Neuronal stem cell (in vitro differentiated cells): Measurements from ENCODE around the gene ITSN2.

Experiments
- DNase-seq: peaks from one replicate; pipeline ENCODE4 v3.0.0-alpha.2; 2013; ENCODE audit warnings: low spot score
- H2AFZ ChIP-seq: one replicate; pipeline ENCODE4 v1.6.1; 2013; ENCODE audit warnings: mild to moderate bottlenecking, low read length, inconsistent platforms
- H2AK5ac ChIP-seq: 2 replicates; pipeline ENCODE4 v1.6.1; 2013; ENCODE audit warnings: low read depth, mild to moderate bottlenecking, inconsistent platforms, low read length, moderate library complexity, mixed read lengths
- H2BK120ac ChIP-seq: 2 replicates; pipeline ENCODE4 v1.6.1; 2013; ENCODE audit warnings: low read depth, mild to moderate bottlenecking, inconsistent platforms, low read length, moderate library complexity, mixed read lengths
- H2BK12ac ChIP-seq: one replicate; pipeline ENCODE4 v1.6.1; 2013; ENCODE audit warnings: low read length, inconsistent platforms
- H2BK15ac ChIP-seq: 2 replicates; pipeline ENCODE4 v1.6.1; 2013; ENCODE audit warnings: mild to moderate bottlenecking, low read length, inconsistent platforms, mixed read lengths
- H2BK5ac ChIP-seq: one replicate; pipeline ENCODE4 v1.6.1; 2013; ENCODE audit warnings: inconsistent platforms, mild to moderate bottlenecking, low read length, moderate library complexity
- H3K14ac ChIP-seq: one replicate; pipeline ENCODE4 v1.6.1; 2013; ENCODE audit warnings: low read length, inconsistent platforms
- H3K18ac ChIP-seq: 2 replicates; pipeline ENCODE4 v1.6.1; 2013; ENCODE audit warnings: low read length, inconsistent platforms
- H3K23ac ChIP-seq: 2 replicates; pipeline ENCODE4 v1.6.1; 2013; ENCODE audit warnings: low read depth, mild to moderate bottlenecking, mixed read lengths, low read length, inconsistent platforms; ENCODE audit not compliant: poor library complexity
- H3K27ac ChIP-seq: replicated peaks from 3 replicates; pipeline ENCODE4 v1.5.1; 2013; ENCODE audit warnings: low read length, inconsistent platforms
- H3K27me3 ChIP-seq, 3 experiments: 2 replicates each; pipeline ENCODE4 v1.6.1; 2013; ENCODE audit warnings: low read length in 3 of 3, mild to moderate bottlenecking in 2 of 3, inconsistent platforms in 1 of 3, low read depth in 1 of 3, mixed read lengths in 1 of 3, moderate library complexity in 1 of 3; ENCODE audit not compliant: control insufficient read depth in 3 of 3, insufficient read depth in 3 of 3
- H3K36me3 ChIP-seq, 2 donors: replicated peaks in 1 of 2; 2 replicates each; pipeline ENCODE4 v1.6.1; 2013; ENCODE audit warnings: low read length in 2 of 2; ENCODE audit not compliant: control insufficient read depth in 2 of 2, insufficient read depth in 2 of 2
- H3K4ac ChIP-seq: 2 replicates; pipeline ENCODE4 v1.6.1; 2013; ENCODE audit warnings: inconsistent platforms, mild to moderate bottlenecking, low read length, moderate library complexity
- H3K4me1 ChIP-seq, 2 donors: 1 replicate in 1 of 2; 2 replicates in 1 of 2; pipeline ENCODE4 v1.6.1; 2013; ENCODE audit warnings: low read length in 2 of 2, low read depth in 1 of 2; ENCODE audit not compliant: control insufficient read depth in 2 of 2, insufficient read depth in 1 of 2
- H3K4me2 ChIP-seq: one replicate; pipeline ENCODE4 v1.6.1; 2013; ENCODE audit warnings: mild to moderate bottlenecking, low read length, inconsistent platforms; ENCODE audit not compliant: insufficient read depth, poor library complexity, severe bottlenecking
- H3K4me3 ChIP-seq, 2 donors: 2 replicates each; pipeline ENCODE4 v1.5.1; 2013; ENCODE audit warnings: low read length in 2 of 2, mild to moderate bottlenecking in 2 of 2, inconsistent platforms in 1 of 2, moderate library complexity in 1 of 2
- H3K79me1 ChIP-seq: one replicate; pipeline ENCODE4 v1.6.1; 2013; ENCODE audit warnings: low read depth, mild to moderate bottlenecking, inconsistent platforms, low read length, moderate library complexity
- H3K9ac ChIP-seq: one replicate; pipeline ENCODE4 v1.6.1; 2013; ENCODE audit warnings: mild to moderate bottlenecking, low read depth, low read length, inconsistent platforms; ENCODE audit not compliant: poor library complexity
- H3K9me3 ChIP-seq, 2 donors: replicated peaks in 1 of 2; 2 replicates each; pipeline versions ENCODE3 to v1.6.1; 2013; ENCODE audit warnings: low read length in 2 of 2, mild to moderate bottlenecking in 2 of 2, inconsistent platforms in 1 of 2, low read depth in 1 of 2, mixed read lengths in 1 of 2, moderate library complexity in 1 of 2; ENCODE audit not compliant: control insufficient read depth in 2 of 2, insufficient read depth in 1 of 2
- H4K8ac ChIP-seq: one replicate; pipeline ENCODE4 v1.6.1; 2013; ENCODE audit warnings: low read depth, mild to moderate bottlenecking, inconsistent platforms, low read length, moderate library complexity
- H4K91ac ChIP-seq: one replicate; pipeline ENCODE4 v1.6.1; 2013; ENCODE audit warnings: low read length, low read depth, mild to moderate bottlenecking, inconsistent platforms; ENCODE audit not compliant: poor library complexity
- WGBS, 2 donors: extraction: QIAGEN DNeasy Blood & Tissue Kit; methylation state at CpG; one replicate each; pipeline ENCODE4 v1.1.7; 2013; ENCODE audit warnings: missing lambda C conversion rate in 2 of 2, mixed read lengths in 1 of 2; ENCODE audit not compliant: insufficient read length in 2 of 2, insufficient replicate concordance in 1 of 2; ENCODE audit errors: extremely low coverage in 2 of 2; 5-methylcytosine and 5-hydroxymethylcytosine counted together

ITSN2 gene

GRCh38 chr2:24214880-24215279, 145.5 kb downstream of the ITSN2 start:
- Histone ChIP-seq H3K23ac (no peak overlapping the region), H2BK12ac (no peak overlapping the region), H4K91ac (no peak overlapping the region), H3K4ac (no peak overlapping the region), H3K79me1 (peaks cover 1% of the 10 kb centered on the region), H2AK5ac (no peak overlapping the region), H3K14ac (no peak overlapping the region), H3K9ac (no peak overlapping the region), H2AFZ (no peak overlapping the region), H3K27me3 (no peaks in the 10 kb centered on the region), H2BK120ac (no peak overlapping the region), H3K4me1 (peaks cover 0 to 2% of the 10 kb centered on the region in 2 donors), H3K9me3 (no peaks in the 10 kb centered on the region), H3K27ac (no peak overlapping the region), H3K4me3 (no peak overlapping the region), H3K4me2 (no peak overlapping the region), H4K8ac (no peak overlapping the region), H3K36me3 (no peaks in the 10 kb centered on the region), H2BK5ac (no peak overlapping the region), H2BK15ac (no peak overlapping the region), H3K18ac (no peak overlapping the region)
- no peak for DNase-seq
- WGBS, 2 donors, result no CpG with 5 or more reads among the region's 3 CpGs

- Histone ChIP-seq H2AK5ac (no peak overlapping the region), H2BK15ac (no peak overlapping the region), H3K4me1 (peaks cover 0 to 2% of the 10 kb centered on the region in 2 donors), H4K8ac (no peak overlapping the region), H3K36me3 (peaks cover 0 to 4% of the 10 kb centered on the region in 2 donors), H3K18ac (no peak overlapping the region), H2AFZ (no peak overlapping the region), H3K79me1 (peaks cover 1% of the 10 kb centered on the region), H3K4me3 (no peak overlapping the region), H3K14ac (no peak overlapping the region), H3K27me3 (no peaks in the 10 kb centered on the region), H2BK120ac (no peak overlapping the region), H2BK5ac (no peak overlapping the region), H3K27ac (no peak overlapping the region), H3K23ac (no peak overlapping the region), H3K9me3 (no peaks in the 10 kb centered on the region), H3K4ac (no peak overlapping the region), H2BK12ac (no peak overlapping the region), H3K9ac (no peak overlapping the region), H3K4me2 (no peak overlapping the region), H4K91ac (no peak overlapping the region)
- no peak for DNase-seq
- WGBS, 2 donors, result no CpG with 5 or more reads among the region's 7 CpGs
Observed at GRCh38 chr2:24211408-24211807, 148.9 kb downstream of the ITSN2 start.

- no peak overlapping the region for H2AFZ ChIP-seq
- no peak for DNase-seq
- no CpG with 5 or more reads among the region's 21 CpGs for WGBS, 2 donors
- peaks cover 1% of the 10 kb centered on the region for H3K79me1 ChIP-seq
- no peak overlapping the region for H3K18ac ChIP-seq
- no peak overlapping the region for H3K4ac ChIP-seq
- H2AK5ac ChIP-seq, result no peak overlapping the region
- no peak overlapping the region for H3K23ac ChIP-seq
- no peak overlapping the region for H3K4me3 ChIP-seq
- peaks cover 0 to 2% of the 10 kb centered on the region in 2 donors for H3K4me1 ChIP-seq
- no peak overlapping the region for H3K9ac ChIP-seq
- H3K36me3 ChIP-seq, result peaks cover 0 to 4% of the 10 kb centered on the region in 2 donors
- H2BK5ac ChIP-seq, result no peak overlapping the region
- no peak overlapping the region for H2BK15ac ChIP-seq
- no peak overlapping the region for H2BK12ac ChIP-seq
- H3K27me3 ChIP-seq, result no peaks in the 10 kb centered on the region
- H3K4me2 ChIP-seq, result no peak overlapping the region
- H3K27ac ChIP-seq, result no peak overlapping the region
- no peak overlapping the region for H3K14ac ChIP-seq
- no peak overlapping the region for H4K8ac ChIP-seq
- H4K91ac ChIP-seq, result no peak overlapping the region
- no peaks in the 10 kb centered on the region for H3K9me3 ChIP-seq
- H2BK120ac ChIP-seq, result no peak overlapping the region
Observed at GRCh38 chr2:24210723-24211122, 149.6 kb downstream of the ITSN2 start.

- H3K23ac ChIP-seq, result no peak overlapping the region
- no peak overlapping the region for H2AFZ ChIP-seq
- H3K4me1 ChIP-seq, result peaks cover 0 to 2% of the 10 kb centered on the region in 2 donors
- no peak overlapping the region for H3K9ac ChIP-seq
- no peak overlapping the region for H3K27ac ChIP-seq
- H3K27me3 ChIP-seq, result no peaks in the 10 kb centered on the region
- peaks cover 1% of the 10 kb centered on the region for H3K79me1 ChIP-seq
- DNase-seq, result no peak
- H4K8ac ChIP-seq, result no peak overlapping the region
- H4K91ac ChIP-seq, result no peak overlapping the region
- H2BK120ac ChIP-seq, result no peak overlapping the region
- H2BK5ac ChIP-seq, result no peak overlapping the region
- H3K4ac ChIP-seq, result no peak overlapping the region
- H3K4me2 ChIP-seq, result no peak overlapping the region
- no peak overlapping the region for H3K18ac ChIP-seq
- peaks cover 0 to 4% of the 10 kb centered on the region in 2 donors for H3K36me3 ChIP-seq
- no peak overlapping the region for H2AK5ac ChIP-seq
- no peak overlapping the region for H2BK12ac ChIP-seq
- no CpG with 5 or more reads among the region's 2 CpGs for WGBS, 2 donors
- no peak overlapping the region for H2BK15ac ChIP-seq
- no peak overlapping the region for H3K4me3 ChIP-seq
- no peaks in the 10 kb centered on the region for H3K9me3 ChIP-seq
- no peak overlapping the region for H3K14ac ChIP-seq
Observed at GRCh38 chr2:24210106-24210455, 150.3 kb downstream of the ITSN2 start.
